Measurements from ENCODE around the gene HAVCR2. TPM values are rescaled to one million over a fixed set of nuclear protein-coding genes. Genes with fewer than 3 reads are reported as not detected.

HAVCR2 gene
- total and polyA plus RNA-seq, 2 of the 13 experiments (the other 11 are each of a cell fraction or from before 2014, with no cell fraction given): 0.07 to 0.16 TPM

GRCh38 chr5:157069949-157070348, 38.9 kb downstream of the HAVCR2 start (continued):
- TF ChIP-seq ARID4A (CRISPR knock-in tag; IDR thresholded peaks at IDR 0.05; ENCODE audit: borderline replicate concordance) (no peak), PHF21A (CRISPR knock-in tag; IDR thresholded peaks at IDR 0.05) (peak; percentile 62; the same call in 1 of the 2 replicates), ZNF567 (CRISPR knock-in tag; IDR thresholded peaks at IDR 0.05; ENCODE audit: borderline replicate concordance) (no peak), ASH2L (IDR thresholded peaks at IDR 0.05; ENCODE audit: insufficient read length, low read depth, low read length) (peak; percentile 25), ZNF687 (CRISPR knock-in tag; IDR thresholded peaks at IDR 0.05) (no peak), JDP2 (CRISPR knock-in tag; IDR thresholded peaks at IDR 0.05; ENCODE audit: borderline replicate concordance) (no peak), ZNF710 (CRISPR knock-in tag; IDR thresholded peaks at IDR 0.05; ENCODE audit: borderline replicate concordance) (no peak), ZFP36 (IDR thresholded peaks at IDR 0.05; ENCODE audit: borderline replicate concordance, low read depth, low read length, partially characterized antibody) (no peak), PTBP1 (IDR thresholded peaks at IDR 0.05; ENCODE audit: low read depth, low read length, poor library complexity, severe bottlenecking) (no peak), MLLT10 (CRISPR knock-in tag; IDR thresholded peaks at IDR 0.05) (no peak), HNF1B (CRISPR knock-in tag; IDR thresholded peaks at IDR 0.05) (no peak), RXRB (CRISPR knock-in tag; IDR thresholded peaks at IDR 0.05; ENCODE audit: borderline replicate concordance) (peak; percentile 26; the same call in 1 of the 2 replicates), CHD2 (IDR thresholded peaks at IDR 0.05; ENCODE audit: low read depth, low read length) (no peak), XRCC5 (optimal IDR thresholded peaks at IDR 0.05; ENCODE audit: low read length) (no peak)

Data from HepG2 (cell line).